Mammary microvascular endothelial cell (primary cell): ENCODE results near the gene ARF5. TPM values are rescaled to one million over a fixed set of nuclear protein-coding genes. Genes with fewer than 3 reads are reported as not detected.

Experiments
- total RNA-seq: library from RNA; depleted of rRNA; stranded (reverse); fragments of >200 nt; gene quantifications from 2 replicates; pipeline ENCODE4 v1.2.3, GENCODE V29; 2015

ARF5 gene
- total RNA-seq, result 201 and 214 TPM in 2 replicates

GRCh38 chr7:127588019-127588696 lies at the start of gene ARF5:
Gene ARF5, plus strand, starts transcription at chr7:127588411. Its CDS starts 88 bp downstream, at chr7:127588499.

GRCh38 chr7:127585044-127585953 lies 2.9 kb upstream of the ARF5 start, which contains the start of gene GCC1:
Gene GCC1, minus strand, starts transcription at chr7:127585596. Its CDS starts 414 bp downstream, at chr7:127585182.

GRCh38 chr7:127618042-127618441 lies 29.8 kb downstream of the ARF5 start, which contains the start of gene PAX4:
Gene PAX4, minus strand, starts transcription at chr7:127618142. Its CDS starts 2,214 bp downstream, at chr7:127615928.

Other genes starting within 250 kb of the ARF5 start
- 9.6 and 18.1 TPM in 2 replicates for gene ZNF800, start 195.7 kb upstream of the ARF5 start, total RNA-seq
- gene GCC1, start 2.8 kb upstream of the ARF5 start, total RNA-seq, result 13.3 and 15.9 TPM in 2 replicates
- 1.3 and 2.6 TPM in 2 replicates for gene FSCN3, start 5.3 kb downstream of the ARF5 start, total RNA-seq
- gene PAX4, start 29.7 kb downstream of the ARF5 start, total RNA-seq, result not detected in 2 replicates
- 188 and 192 TPM in 2 replicates for gene SND1, start 63.8 kb downstream of the ARF5 start, total RNA-seq